Upper lobe of left lung (tissue), 6 donors: ENCODE results near the gene MAZ. TPM values are rescaled to one million over a fixed set of nuclear protein-coding genes. Genes with fewer than 3 reads are reported as not detected.

Source experiments
- ATAC-seq, 2 donors: fragments of 200-7000 bp; cut with Tn5 transposase; one replicate each; pipeline ENCODE4 v1.9.1; 2022; ENCODE audit warnings: mild to moderate bottlenecking in 2 of 2, moderate library complexity in 2 of 2; ENCODE audit not compliant: low FRiP score in 2 of 2
- DNase-seq, 2 donors: peaks; one replicate each; pipeline ENCODE4 v3.0.0-alpha.2; 2019 to 2020
- H3K27ac ChIP-seq, 4 donors: fragments of 200-600 bp; sonication (generic); one replicate each; pipeline ENCODE4 v1.5.1; 2016 to 2019
- H3K27me3 ChIP-seq, 4 donors: fragments of 200-600 bp; sonication (generic); one replicate each; pipeline ENCODE4 v1.5.1; 2017 to 2019
- H3K36me3 ChIP-seq, 4 donors: fragments of 200-600 bp; sonication (generic); one replicate each; pipeline ENCODE4 v1.5.1; 2016 to 2019
- H3K4me1 ChIP-seq, 4 donors: fragments of 200-600 bp; sonication (generic); one replicate each; pipeline ENCODE4 v1.5.1; 2018 to 2019
- H3K4me3 ChIP-seq, 4 donors: fragments of 200-600 bp; sonication (generic); one replicate each; pipeline ENCODE4 v1.5.1; 2017 to 2019; ENCODE audit warnings: mild to moderate bottlenecking in 2 of 4, moderate library complexity in 1 of 4
- H3K9me3 ChIP-seq, 4 donors: fragments of 200-600 bp; sonication (generic); one replicate each; pipeline ENCODE4 v1.5.1; 2018 to 2019
- EP300 ChIP-seq, 4 donors: sonication (generic); formaldehyde crosslinking; IDR thresholded peaks; one replicate each; pipeline ENCODE4 v1.5.1; 2017; ENCODE audit warnings: antibody characterized with exemption in 4 of 4, control low read depth in 2 of 4
- POLR2A ChIP-seq, 4 donors: fragments of 450-650 bp; IDR thresholded peaks; one replicate each; pipeline ENCODE4 v1.5.1; 2016 to 2017; ENCODE audit warnings: antibody characterized with exemption in 4 of 4, mild to moderate bottlenecking in 2 of 4
- POLR2AphosphoS5 ChIP-seq, 2 donors: sonication (generic); formaldehyde crosslinking; IDR thresholded peaks; one replicate each; pipeline ENCODE4 v1.5.1; 2017; ENCODE audit warnings: antibody characterized with exemption in 2 of 2
- WGBS, 2 donors: methylation state at CpG; one replicate each; pipeline ENCODE4 v1.1.5; 2017 to 2018; 5-methylcytosine and 5-hydroxymethylcytosine counted together
- total RNA-seq, 6 donors: library from RNA; depleted of rRNA in 4 of 6; stranded (reverse); fragments of >200 nt in 4 of 6; gene quantifications; one replicate each; pipeline versions ENCODE4 v1.1.0 to v1.2.1, GENCODE V29; 2016 to 2021
- TF ChIP-seq, protein P1 (sequence below), 6 experiments: fragments of 450-650 bp in 4 of 6; fragments of 200-600 bp in 2 of 6; sonication (generic) in 2 of 6; IDR thresholded peaks; one replicate each; pipeline ENCODE4 v1.5.1; 2016 to 2019; ENCODE audit warnings: antibody characterized with exemption in 6 of 6
- donor health status: DM: no; HTN: no; CAD: no; lungs with moderate emphysema.
- donor health status: DM: no; HTN: yes; CAD: no; lungs with severe emphysema.

Gene MAZ
- total RNA-seq, 6 donors from 2014 or later, result 83.7 to 232 (median 165) TPM

- peak; percentile 98 to 99 for DNase-seq
- Histone ChIP-seq H3K27ac (peak overlapping the region; percentile 96 to 97 (median 97)), H3K4me1 (peaks cover 33 to 46% (median 42%) of the 10 kb centered on the region in 4 donors), H3K9me3 (no peaks in the 10 kb centered on the region), H3K27me3 (no peaks in the 10 kb centered on the region), H3K4me3 (peak overlapping the region; percentile 63 to 93 (median 83)), H3K36me3 (peaks cover 2 to 23% (median 17%) of the 10 kb centered on the region in 4 donors)
- WGBS, 2 donors, result 0% methylated on average over 22 to 23 of the region's 103 CpGs
- peak in 1 of 4 donors; percentile 82 for TF ChIP-seq EP300 (IDR thresholded peaks at IDR 0.05)
- peak; percentile 97 to 99 for TF ChIP-seq POLR2AphosphoS5 (IDR thresholded peaks at IDR 0.05)
- TF ChIP-seq POLR2A (IDR thresholded peaks at IDR 0.05), result peak in 3 of 4 donors; percentile 71 to 95 (median 79)
- TF ChIP-seq, protein P1, sequence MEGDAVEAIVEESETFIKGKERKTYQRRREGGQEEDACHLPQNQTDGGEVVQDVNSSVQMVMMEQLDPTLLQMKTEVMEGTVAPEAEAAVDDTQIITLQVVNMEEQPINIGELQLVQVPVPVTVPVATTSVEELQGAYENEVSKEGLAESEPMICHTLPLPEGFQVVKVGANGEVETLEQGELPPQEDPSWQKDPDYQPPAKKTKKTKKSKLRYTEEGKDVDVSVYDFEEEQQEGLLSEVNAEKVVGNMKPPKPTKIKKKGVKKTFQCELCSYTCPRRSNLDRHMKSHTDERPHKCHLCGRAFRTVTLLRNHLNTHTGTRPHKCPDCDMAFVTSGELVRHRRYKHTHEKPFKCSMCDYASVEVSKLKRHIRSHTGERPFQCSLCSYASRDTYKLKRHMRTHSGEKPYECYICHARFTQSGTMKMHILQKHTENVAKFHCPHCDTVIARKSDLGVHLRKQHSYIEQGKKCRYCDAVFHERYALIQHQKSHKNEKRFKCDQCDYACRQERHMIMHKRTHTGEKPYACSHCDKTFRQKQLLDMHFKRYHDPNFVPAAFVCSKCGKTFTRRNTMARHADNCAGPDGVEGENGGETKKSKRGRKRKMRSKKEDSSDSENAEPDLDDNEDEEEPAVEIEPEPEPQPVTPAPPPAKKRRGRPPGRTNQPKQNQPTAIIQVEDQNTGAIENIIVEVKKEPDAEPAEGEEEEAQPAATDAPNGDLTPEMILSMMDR (IDR thresholded peaks at IDR 0.05), result peak in 4 of 6 experiments; percentile 18 to 56 (median 36)
- peak; percentile 94 to 97 for ATAC-seq
Observed at GRCh38 chr16:29805232-29806098, 864 bp upstream of the MAZ start.

GRCh38 chr16:29806641-29807425, 504 bp downstream of the MAZ start:
- peak; percentile 58 to 91 for DNase-seq
- Histone ChIP-seq H3K27ac (peak overlapping the region; percentile 86 to 94 (median 92)), H3K4me1 (peaks cover 44 to 59% (median 53%) of the 10 kb centered on the region in 4 donors), H3K36me3 (peaks cover 2 to 21% (median 17%) of the 10 kb centered on the region in 4 donors), H3K4me3 (peak overlapping the region; percentile 62 to 75 (median 68)), H3K9me3 (no peaks in the 10 kb centered on the region), H3K27me3 (peaks cover 0 to under 1% (median 0%) of the 10 kb centered on the region in 4 donors)
- WGBS, 2 donors, result 0% methylated on average over 3 to 10 of the region's 99 CpGs
- TF ChIP-seq EP300 (IDR thresholded peaks at IDR 0.05) (no peak), POLR2A (IDR thresholded peaks at IDR 0.05) (no peak), POLR2AphosphoS5 (IDR thresholded peaks at IDR 0.05) (no peak)
- TF ChIP-seq, protein P1 (IDR thresholded peaks at IDR 0.05), result peak in 1 of 6 experiments; percentile 10
- no peak for ATAC-seq

DNA sequence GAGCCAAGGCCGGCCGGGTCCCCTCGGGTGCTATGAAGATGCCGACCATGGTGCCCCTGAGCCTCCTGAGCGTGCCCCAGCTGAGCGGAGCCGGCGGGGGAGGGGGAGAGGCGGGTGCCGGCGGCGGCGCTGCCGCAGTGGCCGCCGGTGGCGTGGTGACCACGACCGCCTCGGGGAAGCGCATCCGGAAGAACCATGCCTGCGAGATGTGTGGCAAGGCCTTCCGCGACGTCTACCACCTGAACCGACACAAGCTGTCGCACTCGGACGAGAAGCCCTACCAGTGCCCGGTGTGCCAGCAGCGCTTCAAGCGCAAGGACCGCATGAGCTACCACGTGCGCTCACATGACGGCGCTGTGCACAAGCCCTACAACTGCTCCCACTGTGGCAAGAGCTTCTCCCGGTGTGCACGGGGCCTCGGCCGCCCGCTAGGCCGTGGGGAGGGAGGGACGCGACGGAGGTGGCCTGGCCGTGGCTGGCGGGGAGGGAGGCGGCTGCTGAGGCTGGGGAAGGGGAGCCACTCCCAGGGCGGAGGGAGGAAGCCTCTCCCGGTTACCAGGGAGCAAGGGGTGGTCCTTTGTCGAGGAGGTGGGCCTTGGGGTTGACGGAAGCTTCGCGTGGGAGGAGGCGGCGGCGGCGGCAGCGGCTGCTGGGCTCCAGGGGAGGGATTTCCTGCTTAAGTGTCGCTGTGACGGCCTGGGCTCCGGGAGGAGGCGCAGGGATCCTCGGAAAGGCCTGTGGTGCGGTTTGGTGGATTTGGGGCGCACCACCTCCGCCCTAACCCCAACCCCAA, 1.3 kb downstream of the MAZ start:
- ATAC-seq (peak; percentile 49 to 61), DNase-seq (peak; percentile 92 to 95)
- H3K4me1 ChIP-seq, result peaks cover 52 to 67% (median 61%) of the 10 kb centered on the region in 4 donors
- TF ChIP-seq POLR2AphosphoS5 (IDR thresholded peaks at IDR 0.05), result peak; percentile 78 to 82
- peak in 2 of 4 donors; percentile 22 to 80 for TF ChIP-seq POLR2A (IDR thresholded peaks at IDR 0.05)
- TF ChIP-seq EP300 (IDR thresholded peaks at IDR 0.05), result peak in 1 of 4 donors; percentile 24
- TF ChIP-seq, protein P1 (IDR thresholded peaks at IDR 0.05), result peak; percentile 21 to 73 (median 56)
- H3K27me3 ChIP-seq, result peaks cover 0 to 5% (median 0%) of the 10 kb centered on the region in 4 donors
- peaks cover 2 to 21% (median 17%) of the 10 kb centered on the region in 4 donors for H3K36me3 ChIP-seq
- H3K4me3 ChIP-seq, result peak overlapping the region; percentile 62 to 75 (median 68)
- 2 to 15% methylated on average over 2 to 45 of the region's 69 CpGs for WGBS, 2 donors
- no peaks in the 10 kb centered on the region for H3K9me3 ChIP-seq
- peak overlapping the region; percentile 86 to 94 (median 92) for H3K27ac ChIP-seq
